ENCODE data around the gene PCBP4.

The PCBP4 gene

GRCh38 chr3:51970606-51971300 is 3.5 kb upstream of the PCBP4 start:
- no peak overlapping the region for H3K9ac ChIP-seq (ENCODE audit: low read depth, low read length, poor library complexity, severe bottlenecking)
- no peak overlapping the region for H3K4me2 ChIP-seq (ENCODE audit: low read depth, low read length, poor library complexity, severe bottlenecking)
- no peaks in the 10 kb centered on the region for H4K20me1 ChIP-seq (ENCODE audit: insufficient read depth, low read length, poor library complexity, severe bottlenecking)
- H3F3A ChIP-seq (ENCODE audit: low read depth): peaks cover 5% of the 10 kb centered on the region; the same call in 1 of the 2 replicates
- no peaks in the 10 kb centered on the region for H3K27me3 ChIP-seq (ENCODE audit: insufficient read depth, low read length, poor library complexity, severe bottlenecking)
- no peak overlapping the region for H3K4me3 ChIP-seq (ENCODE audit: low read length, poor library complexity, severe bottlenecking)
- TF ChIP-seq CTCF (conservative IDR thresholded peaks at IDR 0.05; ENCODE audit: low read length) (no peak), EZH2phosphoT487 (IDR thresholded peaks at IDR 0.05; ENCODE audit: borderline replicate concordance) (no peak)
- no peaks in the 10 kb centered on the region for H3K9me2 ChIP-seq (replicated peaks; ENCODE audit: low read depth, low read length)
- H3K79me2 ChIP-seq (ENCODE audit: insufficient read depth, low read length): peaks cover 19% of the 10 kb centered on the region
- H3K9me3 ChIP-seq (ENCODE audit: insufficient read depth, low read depth, low read length): no peaks in the 10 kb centered on the region
- no peak overlapping the region for H2AFZ ChIP-seq (ENCODE audit: low read length)
- H3K36me3 ChIP-seq (ENCODE audit: insufficient read depth, low read length): no peaks in the 10 kb centered on the region
- peaks cover 43% of the 10 kb centered on the region for H3K4me1 ChIP-seq (ENCODE audit: insufficient read depth, low read length, poor library complexity, severe bottlenecking)

- Histone ChIP-seq H3K4me1 (ENCODE audit: insufficient read depth, low read length, poor library complexity, severe bottlenecking) (peaks cover 36% of the 10 kb centered on the region), H3F3A (ENCODE audit: low read depth) (peaks cover 5% of the 10 kb centered on the region; the same call in 1 of the 2 replicates), H3K9ac (ENCODE audit: low read depth, low read length, poor library complexity, severe bottlenecking) (no peak overlapping the region)
These were observed 2.6 kb upstream of the PCBP4 start for GRCh38 chr3:51969841-51970240.

GRCh38 chr3:51968883-51969678 is 1.8 kb upstream of the PCBP4 start:
- peak overlapping the region; percentile 87 for H3K4me3 ChIP-seq (ENCODE audit: low read length, poor library complexity, severe bottlenecking)

More at GRCh38 chr3:51969841-51970240, 2.6 kb upstream of the PCBP4 start:
- Histone ChIP-seq H4K20me1 (ENCODE audit: insufficient read depth, low read length, poor library complexity, severe bottlenecking) (no peaks in the 10 kb centered on the region), H2AFZ (ENCODE audit: low read length) (no peak overlapping the region), H3K4me3 (ENCODE audit: low read length, poor library complexity, severe bottlenecking) (no peak overlapping the region), H3K9me2 (replicated peaks; ENCODE audit: low read depth, low read length) (no peaks in the 10 kb centered on the region), H3K79me2 (ENCODE audit: insufficient read depth, low read length) (peaks cover 19% of the 10 kb centered on the region), H3K4me2 (ENCODE audit: low read depth, low read length, poor library complexity, severe bottlenecking) (peak overlapping the region; percentile 93), H3K9me3 (ENCODE audit: insufficient read depth, low read depth, low read length) (no peaks in the 10 kb centered on the region), H3K36me3 (ENCODE audit: insufficient read depth, low read length) (no peaks in the 10 kb centered on the region), H3K27me3 (ENCODE audit: insufficient read depth, low read length, poor library complexity, severe bottlenecking) (no peaks in the 10 kb centered on the region)
- TF ChIP-seq EZH2phosphoT487 (IDR thresholded peaks at IDR 0.05; ENCODE audit: borderline replicate concordance) (no peak), CTCF (conservative IDR thresholded peaks at IDR 0.05; ENCODE audit: low read length) (no peak)

More at GRCh38 chr3:51968883-51969678, 1.8 kb upstream of the PCBP4 start:
- Histone ChIP-seq H3F3A (ENCODE audit: low read depth) (peaks cover 5% of the 10 kb centered on the region; the same call in 1 of the 2 replicates), H3K9me3 (ENCODE audit: insufficient read depth, low read depth, low read length) (no peaks in the 10 kb centered on the region), H3K27me3 (ENCODE audit: insufficient read depth, low read length, poor library complexity, severe bottlenecking) (no peaks in the 10 kb centered on the region), H3K4me1 (ENCODE audit: insufficient read depth, low read length, poor library complexity, severe bottlenecking) (peaks cover 29% of the 10 kb centered on the region), H3K36me3 (ENCODE audit: insufficient read depth, low read length) (no peaks in the 10 kb centered on the region), H3K9ac (ENCODE audit: low read depth, low read length, poor library complexity, severe bottlenecking) (peak overlapping the region; percentile 90), H3K9me2 (replicated peaks; ENCODE audit: low read depth, low read length) (no peaks in the 10 kb centered on the region), H4K20me1 (ENCODE audit: insufficient read depth, low read length, poor library complexity, severe bottlenecking) (no peaks in the 10 kb centered on the region), H2AFZ (ENCODE audit: low read length) (no peak overlapping the region), H3K79me2 (ENCODE audit: insufficient read depth, low read length) (peaks cover 13% of the 10 kb centered on the region), H3K4me2 (ENCODE audit: low read depth, low read length, poor library complexity, severe bottlenecking) (peak overlapping the region; percentile 93)
- TF ChIP-seq EZH2phosphoT487 (IDR thresholded peaks at IDR 0.05; ENCODE audit: borderline replicate concordance) (no peak), CTCF (conservative IDR thresholded peaks at IDR 0.05; ENCODE audit: low read length) (no peak)

All from Loucy (cell line).